ENCODE measurements around the gene LARGE2.
A peak's percentile ranks its signal among the peaks of the same experiment; 100 is the strongest.

The LARGE2 gene

GRCh38 chr11:45930951-45931570 is 8.6 kb downstream of the LARGE2 start:
- in situ Hi-C loops (cut with HindIII; ENCODE audit: low sequenced_read_pairs) = no loop called here
- no peak for TF ChIP-seq CTCF (IDR thresholded peaks at IDR 0.05; ENCODE audit: low read depth, low read length)
- DNase-seq (ENCODE audit: low read depth, low spot score) = no peak
- H3K4me3 ChIP-seq (ENCODE audit: low read depth, low read length) = no peak overlapping the region

- in situ Hi-C loops (cut with HindIII; ENCODE audit: low sequenced_read_pairs) = no loop called here
- DNase-seq (ENCODE audit: low read depth, low spot score) = no peak
- TF ChIP-seq CTCF (IDR thresholded peaks at IDR 0.05; ENCODE audit: low read depth, low read length) = no peak
- H3K4me3 ChIP-seq (ENCODE audit: low read depth, low read length) = no peak overlapping the region
Observed at GRCh38 chr11:45931739-45932138, 9.3 kb downstream of the LARGE2 start.

- TF ChIP-seq CTCF (IDR thresholded peaks at IDR 0.05; ENCODE audit: low read depth, low read length) = no peak
- in situ Hi-C loops (cut with HindIII; ENCODE audit: low sequenced_read_pairs) = no loop called here
- H3K4me3 ChIP-seq (ENCODE audit: low read depth, low read length) = no peak overlapping the region
- DNase-seq (ENCODE audit: low read depth, low spot score) = no peak
Observed at GRCh38 chr11:45932217-45932616, 9.8 kb downstream of the LARGE2 start.

- DNase-seq (ENCODE audit: low read depth, low spot score) = peak; percentile 35
- in situ Hi-C loops (cut with HindIII; ENCODE audit: low sequenced_read_pairs) = no loop called here
- no peak for TF ChIP-seq CTCF (IDR thresholded peaks at IDR 0.05; ENCODE audit: low read depth, low read length)
- H3K4me3 ChIP-seq (ENCODE audit: low read depth, low read length) = no peak overlapping the region
Observed at GRCh38 chr11:45933131-45933831, 10.8 kb downstream of the LARGE2 start.

GRCh38 chr11:45933846-45934579 is 11.6 kb downstream of the LARGE2 start:
- H3K4me3 ChIP-seq (ENCODE audit: low read depth, low read length) = no peak overlapping the region
- TF ChIP-seq CTCF (IDR thresholded peaks at IDR 0.05; ENCODE audit: low read depth, low read length) = no peak
- no peak for DNase-seq (ENCODE audit: low read depth, low spot score)
- in situ Hi-C loops (cut with HindIII; ENCODE audit: low sequenced_read_pairs) = no loop called here

GRCh38 chr11:45934580-45935318 is 12.3 kb downstream of the LARGE2 start:
- no peak overlapping the region for H3K4me3 ChIP-seq (ENCODE audit: low read depth, low read length)
- in situ Hi-C loops (cut with HindIII; ENCODE audit: low sequenced_read_pairs) = no loop called here
- TF ChIP-seq CTCF (IDR thresholded peaks at IDR 0.05; ENCODE audit: low read depth, low read length) = no peak
- DNase-seq (ENCODE audit: low read depth, low spot score) = no peak

Data from astrocyte of the spinal cord (primary cell).